Measurements from ENCODE around the gene LRRC43.

Gene LRRC43

DNA sequence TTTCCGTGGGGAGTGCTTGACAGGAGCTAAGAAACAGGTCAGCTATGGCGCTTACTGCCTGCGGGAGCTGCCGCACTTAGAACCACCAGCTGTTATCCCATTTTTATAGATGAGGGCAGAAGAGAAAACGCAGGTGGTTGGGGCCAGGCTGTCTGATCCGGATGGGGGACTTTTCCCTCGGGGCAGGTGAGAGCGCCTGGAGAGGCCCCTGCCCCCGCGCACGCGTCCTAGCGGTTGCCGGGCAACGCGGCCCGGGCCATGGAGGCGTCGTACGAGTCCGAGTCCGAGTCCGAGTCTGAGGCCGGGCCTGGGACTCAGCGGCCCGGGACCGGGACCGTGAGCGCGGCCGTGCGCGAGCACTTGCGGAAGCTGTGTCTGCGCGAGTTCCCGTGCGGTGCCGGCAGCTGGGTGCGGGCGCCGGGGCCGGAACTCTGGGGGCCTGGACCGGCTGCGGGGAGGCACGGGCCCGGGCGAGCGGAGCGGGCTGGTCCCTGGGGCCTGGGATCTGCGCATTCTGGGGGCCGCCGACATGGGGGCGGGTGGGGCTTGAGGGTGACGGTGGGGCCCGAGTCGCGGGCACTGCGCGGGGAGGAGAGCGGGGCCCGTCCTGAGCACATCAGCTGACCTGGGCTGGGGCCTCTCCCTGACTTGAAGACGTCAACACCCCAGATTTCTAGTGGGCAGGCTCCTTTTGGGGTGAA is at the start of gene LRRC43:
LRRC43 (plus strand) TSS at position 237 of the 701 bp plus-strand sequence; CDS start at position 259, 22 bp downstream.
- no peak for DNase-seq

- no peak for DNase-seq
Observed at GRCh38 chr12:122133192-122133950, 49.6 kb upstream of the LRRC43 start.

DNA sequence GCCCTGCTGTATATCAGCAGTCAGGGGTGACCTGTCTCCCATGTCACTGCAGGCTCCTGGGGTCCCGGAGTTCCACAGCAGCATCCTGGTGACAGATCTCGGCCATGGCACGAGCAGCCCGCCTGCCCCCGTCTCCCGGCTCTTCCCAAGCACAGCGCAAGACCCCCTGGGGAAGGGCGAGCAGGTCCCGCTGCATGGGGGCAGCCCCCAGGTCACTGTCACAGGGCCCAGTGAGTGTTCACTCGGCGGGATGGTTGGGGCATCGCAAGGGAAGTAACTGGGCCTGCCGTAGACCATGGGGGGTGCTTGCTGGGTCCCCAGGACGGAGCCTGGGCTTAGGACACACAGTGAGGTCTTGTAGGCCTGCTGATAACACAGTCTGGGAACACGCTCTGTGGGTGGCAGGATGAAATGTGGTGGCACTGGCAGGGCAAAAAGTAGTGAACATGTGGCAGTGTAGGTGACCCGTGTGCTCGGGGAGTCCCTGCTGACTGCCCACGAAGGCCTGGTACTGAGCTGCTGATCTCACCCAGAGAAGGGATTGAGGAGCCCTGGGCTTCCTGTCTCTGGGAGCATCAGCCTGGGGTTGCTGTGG is 47.4 kb upstream of the LRRC43 start:
- DNase-seq = no peak

GRCh38 chr12:122137229-122137628 is 45.7 kb upstream of the LRRC43 start:
- no peak for DNase-seq

DNA sequence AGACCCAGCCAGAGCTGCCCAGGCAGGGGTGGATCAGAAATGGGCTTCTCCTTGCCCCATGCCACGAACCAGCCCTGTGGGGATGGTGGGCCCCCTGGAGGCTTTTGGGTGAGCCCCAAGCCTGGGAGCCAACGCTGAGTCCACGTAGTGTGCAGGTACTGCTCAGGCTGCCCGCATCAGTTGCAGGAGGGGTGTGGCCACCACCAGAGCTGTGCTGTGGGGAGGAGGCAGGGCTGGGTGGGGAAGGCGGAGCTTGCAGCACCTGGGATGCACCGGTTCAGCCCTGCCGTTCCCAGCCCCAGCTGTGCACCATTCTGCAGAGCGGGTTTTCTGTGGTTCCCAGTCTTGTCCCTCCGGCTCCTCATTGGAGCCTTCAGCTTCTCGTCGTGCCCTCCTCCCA is 45.2 kb upstream of the LRRC43 start:
- no peak for DNase-seq

DNA sequence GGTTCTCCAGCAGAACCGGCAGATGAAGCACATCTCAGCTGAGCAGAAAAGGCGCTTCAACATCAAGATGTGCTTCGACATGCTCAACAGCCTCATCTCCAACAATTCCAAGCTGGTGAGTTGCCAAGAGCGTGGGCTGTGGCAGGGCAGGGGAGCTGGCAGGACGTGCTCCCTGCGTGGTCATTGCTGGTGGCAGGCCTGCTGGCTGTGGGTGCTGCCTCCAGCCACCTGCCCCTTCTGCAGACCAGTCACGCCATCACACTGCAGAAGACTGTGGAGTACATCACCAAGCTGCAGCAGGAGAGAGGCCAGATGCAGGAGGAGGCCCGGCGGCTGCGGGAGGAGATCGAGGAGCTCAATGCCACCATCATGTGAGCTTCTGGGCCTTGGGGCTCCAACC is 44.7 kb upstream of the LRRC43 start:
- no peak for DNase-seq

- no peak for DNase-seq
Observed at GRCh38 chr12:122138616-122139015, 44.3 kb upstream of the LRRC43 start.

GRCh38 chr12:122139266-122139665 is 43.7 kb upstream of the LRRC43 start:
- no peak for DNase-seq

DNA sequence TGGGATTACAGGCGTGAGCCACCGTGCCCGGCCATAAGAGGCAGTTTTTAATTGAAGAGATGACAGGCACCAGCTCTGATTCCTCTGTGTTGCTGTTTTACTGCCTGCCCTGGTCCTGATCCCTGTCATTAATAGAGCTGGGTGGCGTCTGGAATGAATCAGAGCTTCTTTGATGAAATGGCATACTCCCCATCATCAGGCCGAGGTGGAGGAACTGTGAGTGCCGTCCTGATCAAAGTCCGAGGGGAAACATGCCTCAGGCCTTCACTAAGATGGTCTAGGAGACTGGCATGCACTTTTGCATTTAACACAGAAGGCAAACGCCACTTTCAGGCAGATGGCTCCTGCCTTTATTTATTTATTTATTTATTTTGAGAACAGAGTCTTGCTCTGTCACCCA is 43.0 kb upstream of the LRRC43 start:
- no peak for DNase-seq

DNA sequence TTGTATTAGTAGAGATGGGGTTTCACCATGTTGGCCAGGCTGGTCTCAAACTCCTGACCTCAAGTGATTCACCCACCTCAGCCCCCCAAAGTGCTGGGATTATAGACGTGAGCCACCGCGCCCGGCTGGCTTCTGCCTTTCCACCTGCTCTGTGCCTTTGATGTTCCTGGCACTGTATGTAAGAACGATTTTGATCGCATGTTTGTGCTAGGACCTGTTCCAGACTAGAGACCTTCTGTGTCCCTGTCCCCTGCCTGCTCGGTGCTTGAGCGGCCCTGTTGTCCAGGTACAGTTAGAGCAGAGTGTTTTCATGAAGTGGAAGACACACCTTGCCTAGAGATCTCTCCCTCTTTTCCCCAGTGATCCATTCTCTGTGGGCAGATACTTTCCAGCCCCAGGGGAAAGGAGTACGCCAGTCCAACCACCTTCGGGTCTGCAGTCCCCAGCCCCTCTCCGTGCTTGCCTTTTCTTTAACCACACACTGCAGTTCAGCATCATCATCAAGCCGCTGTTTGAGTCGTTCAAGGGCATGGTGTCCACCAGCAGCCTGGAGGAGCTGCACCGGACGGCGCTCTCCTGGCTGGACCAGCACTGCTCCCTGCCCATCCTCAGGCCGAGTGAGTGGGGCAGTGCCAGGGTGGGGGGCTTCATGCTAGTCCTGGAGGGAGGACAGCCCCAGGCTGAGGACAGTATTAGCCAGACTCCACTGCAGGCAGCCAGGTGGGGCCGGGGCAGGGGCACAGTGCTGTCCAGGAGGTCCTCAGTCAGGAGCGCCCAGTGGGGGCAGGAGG is 42.3 kb upstream of the LRRC43 start:
- no peak for DNase-seq

DNA sequence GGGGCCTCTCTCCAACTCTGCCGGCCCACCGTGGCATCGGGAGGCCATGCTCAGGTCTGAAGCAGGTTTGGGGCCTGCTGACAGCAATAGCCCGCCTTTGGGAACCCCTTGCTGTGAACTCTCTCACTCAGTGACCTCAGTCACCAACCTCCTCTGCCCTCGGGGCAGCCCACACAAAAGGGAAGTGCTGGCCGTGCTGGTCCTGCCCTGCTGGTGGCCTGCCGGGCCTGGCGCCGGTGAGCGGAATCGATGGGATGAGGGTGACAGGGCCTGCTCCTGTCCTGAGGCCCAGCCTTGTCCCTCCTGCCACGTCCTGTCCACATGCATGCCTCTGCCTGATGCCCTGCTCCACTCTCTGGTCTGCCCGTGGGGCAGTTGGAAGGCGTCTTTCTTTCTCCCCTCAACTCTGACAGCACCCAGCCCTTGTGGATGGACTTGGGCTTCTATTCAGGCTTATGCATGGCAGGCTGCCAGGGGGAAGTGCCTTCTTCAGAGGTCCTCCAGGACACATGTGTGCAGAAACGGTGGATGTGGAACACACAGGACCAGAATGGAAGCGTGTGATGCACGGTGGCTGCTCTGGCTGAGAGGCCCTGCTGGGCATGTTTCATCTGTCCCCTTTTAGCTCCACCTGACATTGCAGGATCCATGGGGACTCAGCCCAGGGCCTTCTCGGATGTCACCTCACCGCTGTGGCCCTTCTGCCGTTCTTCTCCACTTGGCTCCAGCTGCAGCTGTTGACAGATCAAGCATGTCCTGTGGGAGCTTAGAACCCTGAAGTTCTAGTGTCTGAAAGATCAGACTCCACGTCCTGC is 40.8 kb upstream of the LRRC43 start:
- no peak for DNase-seq

DNA sequence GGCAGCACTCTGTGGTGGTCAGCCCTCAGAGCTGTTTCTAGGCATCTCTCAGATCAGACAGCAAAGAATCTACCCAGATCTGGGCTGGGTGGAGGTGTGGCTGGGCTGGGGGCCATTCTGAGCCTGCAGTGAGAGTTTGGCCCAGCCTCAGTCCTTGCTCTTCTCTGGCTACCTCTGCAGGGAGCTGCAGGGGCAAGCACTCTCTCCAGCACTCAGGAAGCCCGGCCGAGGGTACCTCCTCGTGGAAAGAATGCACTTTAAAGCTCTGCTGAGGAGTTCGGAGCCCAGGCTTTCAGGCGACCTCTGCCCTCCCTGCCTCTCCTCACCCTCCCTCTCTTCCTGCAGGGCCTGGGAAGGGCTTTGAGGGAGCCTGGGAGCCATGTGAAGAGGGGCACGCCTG is 40.1 kb upstream of the LRRC43 start:
- no peak for DNase-seq

DNA sequence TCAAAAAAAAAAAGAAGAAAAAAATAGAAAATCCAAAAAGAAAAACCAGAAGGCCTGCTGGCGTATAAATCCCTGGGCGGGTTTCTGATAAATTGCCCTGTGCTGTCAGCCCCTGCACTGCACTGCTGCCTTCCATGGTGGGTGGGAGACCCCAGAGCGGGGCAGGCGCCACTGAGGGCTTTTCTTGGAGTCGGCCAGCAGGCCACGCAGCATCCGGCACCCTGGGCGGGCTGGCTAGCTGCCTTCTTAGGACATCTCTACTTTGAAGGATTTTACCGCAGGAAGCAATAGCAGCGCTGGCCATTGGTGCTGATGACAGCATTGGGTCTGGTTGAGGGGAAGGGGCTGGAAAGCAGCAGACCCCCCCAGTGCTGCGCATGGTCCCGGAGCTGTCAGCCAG is 38.0 kb upstream of the LRRC43 start:
- no peak for DNase-seq

DNA sequence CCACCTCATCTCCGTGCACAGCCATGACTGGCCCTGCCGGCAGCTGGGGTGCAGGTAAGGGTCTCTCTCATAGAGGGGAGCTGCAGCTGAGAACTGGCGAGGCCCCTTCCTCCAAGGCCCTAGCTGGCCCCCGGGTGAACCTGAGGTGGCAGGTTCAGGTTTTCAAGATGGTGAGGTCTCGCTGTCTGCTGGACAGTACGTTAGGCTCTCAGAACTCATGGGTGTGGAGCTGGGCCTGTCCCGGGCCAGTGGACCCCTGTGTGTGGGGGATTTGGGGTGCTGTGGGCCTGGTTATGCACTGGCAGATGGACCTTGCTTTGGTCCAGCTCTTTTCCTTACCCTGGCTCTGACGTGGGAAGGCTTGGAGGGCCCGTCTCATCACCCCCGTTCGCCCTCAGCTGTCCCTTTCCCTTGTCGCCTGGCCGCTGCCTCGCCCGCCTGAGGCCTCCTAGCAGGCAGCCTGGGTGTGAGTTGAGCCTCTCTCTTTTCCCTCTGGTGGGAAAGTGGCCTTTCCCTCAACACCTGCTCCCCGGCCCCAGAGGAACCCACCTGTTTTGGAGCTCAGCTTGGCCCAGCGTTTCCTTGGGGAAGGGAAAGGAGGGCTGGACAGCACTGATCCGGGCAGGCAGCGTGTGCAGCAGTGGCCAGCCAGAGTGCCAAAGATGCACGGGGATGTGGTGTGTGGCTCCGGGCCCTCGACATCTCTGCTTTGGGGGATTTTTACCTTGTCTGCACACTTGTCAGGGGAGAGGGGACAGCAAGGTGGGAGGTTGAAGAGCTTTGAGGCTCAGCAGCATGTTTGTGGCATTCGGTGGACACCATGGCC is 37.2 kb upstream of the LRRC43 start:
- DNase-seq = no peak

DNA sequence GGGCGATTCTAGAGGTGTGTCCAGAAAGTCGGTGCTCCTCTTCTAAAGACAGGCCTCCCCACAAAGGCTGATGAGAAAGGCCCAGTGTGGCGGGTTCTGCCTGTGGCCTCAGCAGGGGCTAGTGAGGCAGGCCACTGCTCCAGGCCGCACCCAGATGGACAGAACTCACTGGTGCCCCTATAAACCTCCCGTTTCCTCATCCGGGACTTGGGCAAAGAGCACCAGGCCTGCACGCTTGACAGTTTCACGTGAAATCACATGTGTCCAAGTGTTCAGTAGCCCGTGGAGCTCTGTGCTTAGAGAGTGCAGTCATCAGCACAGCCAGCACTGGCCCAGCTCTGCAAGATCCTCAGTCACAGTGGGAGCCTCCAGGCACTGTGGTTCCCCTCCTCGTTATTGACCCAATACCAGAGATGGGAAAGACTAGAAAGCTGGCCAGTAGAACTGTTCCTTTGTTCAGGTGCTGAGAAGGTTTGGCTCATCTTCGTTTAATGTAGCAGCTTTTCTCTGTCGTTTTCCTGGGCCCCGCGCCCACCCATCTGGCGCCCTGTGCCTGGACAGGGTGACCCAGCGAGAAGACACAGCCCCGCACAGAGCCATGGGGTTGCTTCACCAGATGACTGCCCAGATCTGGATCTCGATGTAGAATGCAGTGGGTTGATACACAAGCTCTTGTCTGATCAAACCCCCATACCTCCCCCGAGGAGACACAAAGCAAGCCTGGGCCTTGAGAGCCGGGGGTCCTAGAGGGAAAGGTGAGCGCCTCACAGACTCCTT is 35.2 kb upstream of the LRRC43 start:
- DNase-seq = no peak

DNA sequence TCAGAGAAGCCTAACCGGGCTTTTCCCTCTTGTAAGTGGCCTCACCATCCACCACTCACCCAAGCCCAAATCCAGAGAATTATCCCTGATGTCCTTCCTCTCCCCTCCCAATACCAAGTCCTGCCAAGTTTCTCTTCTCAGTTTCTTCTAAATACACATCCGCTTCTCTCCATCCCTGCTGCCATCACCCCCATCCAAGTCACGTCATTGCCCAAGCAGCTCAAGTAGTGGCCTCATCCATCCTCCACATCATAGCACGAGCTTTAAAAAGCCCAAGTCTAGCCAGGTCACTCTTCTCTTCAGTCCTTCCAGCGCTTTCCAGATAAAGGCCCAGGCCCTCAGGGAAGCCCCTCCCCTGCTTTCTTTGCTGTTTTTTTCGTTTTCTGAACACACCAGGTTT is 34.3 kb upstream of the LRRC43 start:
- DNase-seq = no peak

DNA sequence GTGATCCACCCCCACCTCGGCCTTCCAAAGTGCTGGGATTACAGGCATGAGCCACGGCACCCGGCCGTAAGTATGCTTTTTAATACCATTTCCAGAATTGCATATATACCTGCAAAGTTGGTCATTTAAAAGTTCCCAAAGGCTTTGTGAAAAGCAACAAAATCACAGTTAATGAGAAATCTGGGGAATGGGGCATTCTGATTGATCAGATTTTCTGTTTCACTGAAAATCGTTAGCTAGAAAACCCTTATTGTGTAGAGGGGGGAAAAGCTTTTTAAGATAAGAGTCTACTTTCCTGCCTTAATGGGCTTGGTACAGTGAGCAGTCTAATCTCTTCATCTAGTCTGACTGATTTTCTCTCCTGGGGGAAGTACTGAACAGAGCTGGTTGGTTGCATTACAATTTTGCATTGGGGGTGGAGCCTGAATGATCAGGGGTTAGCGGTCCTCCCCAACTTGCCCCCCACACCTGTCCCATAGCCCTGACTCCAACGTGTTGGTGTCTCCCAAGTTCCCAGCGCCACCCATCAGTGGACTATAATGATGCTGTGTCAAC is 32.7 kb upstream of the LRRC43 start:
- no peak for DNase-seq

DNA sequence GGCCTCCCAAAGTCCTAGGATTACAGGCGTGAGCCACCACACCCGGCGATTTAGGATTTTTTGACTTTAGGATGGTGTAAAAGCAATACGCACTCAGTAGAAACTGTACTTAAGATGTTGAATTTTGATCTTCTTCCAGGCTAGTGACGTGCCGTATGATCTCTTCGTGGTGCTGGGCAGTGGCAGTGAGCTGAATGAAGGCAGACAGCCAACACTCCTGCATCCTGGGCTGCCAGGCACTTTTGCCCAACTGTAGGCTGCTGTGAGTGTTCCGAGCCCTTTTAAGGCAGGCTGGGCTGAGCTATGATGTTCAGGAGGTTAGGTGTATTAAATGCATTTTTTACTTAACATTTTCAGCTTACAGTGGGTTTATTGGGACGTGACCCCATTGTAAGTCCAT is 30.2 kb upstream of the LRRC43 start:
- no peak for DNase-seq

DNA sequence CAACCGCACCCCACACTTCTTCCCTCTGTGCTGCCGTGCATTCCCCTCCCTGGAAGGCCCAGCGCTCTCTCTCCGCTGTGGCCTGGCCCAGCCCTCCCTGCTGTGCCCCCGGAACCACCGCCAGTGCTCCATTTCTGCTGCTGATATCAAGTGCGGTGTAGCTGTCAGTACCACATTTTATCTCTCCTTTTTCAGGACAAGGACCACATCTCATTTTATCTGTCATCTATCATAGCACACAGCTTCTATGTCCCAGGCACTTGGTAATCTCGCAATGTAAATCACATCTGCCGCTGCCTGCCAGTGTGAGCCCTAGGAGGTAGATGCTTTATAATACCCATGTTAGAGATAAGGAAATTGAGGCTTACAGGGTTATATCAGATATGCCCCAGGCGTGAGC is 27.2 kb upstream of the LRRC43 start:
- DNase-seq = no peak

DNA sequence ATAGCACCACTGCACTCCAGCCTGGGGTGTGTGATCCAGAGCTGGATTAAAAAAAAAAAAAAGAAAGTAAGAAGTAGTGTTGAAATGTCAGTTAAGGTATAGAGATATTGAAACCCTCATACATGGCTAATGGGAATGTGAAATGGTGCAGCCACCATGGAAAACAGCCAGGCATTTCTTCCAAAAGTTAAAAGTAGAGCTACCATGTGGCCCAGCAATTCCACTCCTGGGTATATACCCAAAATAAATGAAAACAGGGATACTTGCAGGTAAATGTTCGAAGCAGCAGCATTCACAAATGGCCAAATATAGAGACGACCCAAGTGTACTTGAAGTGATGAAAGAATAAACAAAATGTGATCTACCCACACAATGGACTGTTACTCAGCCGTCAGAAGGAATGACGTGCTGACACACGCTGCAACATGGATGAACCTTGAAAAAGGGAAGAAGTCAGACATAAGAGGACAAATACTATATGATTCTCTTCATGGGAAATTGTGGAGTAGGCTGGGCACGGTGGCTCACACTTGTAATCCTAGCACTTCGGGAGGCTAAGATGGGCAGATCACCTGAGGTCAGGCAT is 24.1 kb upstream of the LRRC43 start:
- no peak for DNase-seq
